ENCODE data around the gene C4orf51. TPM values are rescaled to one million over a fixed set of nuclear protein-coding genes. Genes with fewer than 3 reads are reported as not detected.

Gene C4orf51
- total and polyA plus RNA-seq, 5 donors from 2014 or later: not detected

- peaks cover 0 to 1% (median 0%) of the 10 kb centered on the region in 7 donors for H3K9me3 Mint-ChIP-seq
- Histone ChIP-seq H3K9me3 (ENCODE audit: control insufficient read depth in 2 of 2, low read length in 2 of 2) (no peaks in the 10 kb centered on the region), H3K27me3 (ENCODE audit: control insufficient read depth, insufficient read depth, low read length) (peaks cover 8% of the 10 kb centered on the region), H3K4me1 (ENCODE audit: control insufficient read depth, insufficient read depth, low read length, poor library complexity, severe bottlenecking) (peaks cover 3% of the 10 kb centered on the region), H3K27ac (ENCODE audit: insufficient read depth, low read length, poor library complexity, severe bottlenecking) (no peak overlapping the region), H3K4me3 (ENCODE audit: low read depth, low read length) (no peak overlapping the region), H3K36me3 (ENCODE audit: control insufficient read depth, insufficient read depth, low read length) (no peaks in the 10 kb centered on the region)
- H3K27ac Mint-ChIP-seq: no peak overlapping the region
- H3K4me1 Mint-ChIP-seq: peaks cover 0 to 14% (median 5%) of the 10 kb centered on the region in 4 donors
- no peaks in the 10 kb centered on the region for H3K36me3 Mint-ChIP-seq
- ATAC-seq (ENCODE audit: low read depth in 2 of 2) (no peak), DNase-seq (no peak)
- H3K4me3 Mint-ChIP-seq: no peak overlapping the region
- peaks cover 29% of the 10 kb centered on the region for H3K27me3 Mint-ChIP-seq
Observed at GRCh38 chr4:145735827-145736226, 55.9 kb downstream of the C4orf51 start.

GRCh38 chr4:145736241-145736831 is 56.4 kb downstream of the C4orf51 start:
- Histone ChIP-seq H3K9me3 (ENCODE audit: control insufficient read depth in 2 of 2, low read length in 2 of 2) (no peaks in the 10 kb centered on the region), H3K36me3 (ENCODE audit: control insufficient read depth, insufficient read depth, low read length) (no peaks in the 10 kb centered on the region), H3K27ac (ENCODE audit: insufficient read depth, low read length, poor library complexity, severe bottlenecking) (no peak overlapping the region), H3K4me1 (ENCODE audit: control insufficient read depth, insufficient read depth, low read length, poor library complexity, severe bottlenecking) (peaks cover 3% of the 10 kb centered on the region), H3K27me3 (ENCODE audit: control insufficient read depth, insufficient read depth, low read length) (peaks cover 5% of the 10 kb centered on the region), H3K4me3 (ENCODE audit: low read depth, low read length) (no peak overlapping the region)
- peaks cover 23% of the 10 kb centered on the region for H3K27me3 Mint-ChIP-seq
- ATAC-seq (ENCODE audit: low read depth in 2 of 2) (no peak), DNase-seq (no peak)
- H3K27ac Mint-ChIP-seq: no peak overlapping the region
- H3K9me3 Mint-ChIP-seq: peaks cover 0 to 1% (median 0%) of the 10 kb centered on the region in 7 donors
- peaks cover 0 to 14% (median 4%) of the 10 kb centered on the region in 4 donors for H3K4me1 Mint-ChIP-seq
- no peak overlapping the region for H3K4me3 Mint-ChIP-seq
- H3K36me3 Mint-ChIP-seq: no peaks in the 10 kb centered on the region

- H3K4me3 Mint-ChIP-seq: no peak overlapping the region
- no peak for ATAC-seq (ENCODE audit: low read depth in 2 of 2)
Observed at GRCh38 chr4:145739845-145740244, 59.9 kb downstream of the C4orf51 start.

GRCh38 chr4:145740806-145741205 is 60.9 kb downstream of the C4orf51 start:
- no peak for DNase-seq
- no peak overlapping the region for H3K4me3 Mint-ChIP-seq

More at GRCh38 chr4:145739845-145740244, 59.9 kb downstream of the C4orf51 start:
- H3K4me1 Mint-ChIP-seq: peaks cover 0 to 4% (median 0%) of the 10 kb centered on the region in 4 donors
- H3K36me3 Mint-ChIP-seq: no peaks in the 10 kb centered on the region
- Histone ChIP-seq H3K4me1 (ENCODE audit: control insufficient read depth, insufficient read depth, low read length, poor library complexity, severe bottlenecking) (no peaks in the 10 kb centered on the region), H3K27ac (ENCODE audit: insufficient read depth, low read length, poor library complexity, severe bottlenecking) (no peak overlapping the region), H3K36me3 (ENCODE audit: control insufficient read depth, insufficient read depth, low read length) (no peaks in the 10 kb centered on the region), H3K27me3 (ENCODE audit: control insufficient read depth, insufficient read depth, low read length) (no peaks in the 10 kb centered on the region), H3K4me3 (ENCODE audit: low read depth, low read length) (no peak overlapping the region), H3K9me3 (ENCODE audit: control insufficient read depth in 2 of 2, low read length in 2 of 2) (no peaks in the 10 kb centered on the region)
- peaks cover 0 to 4% (median 0%) of the 10 kb centered on the region in 7 donors for H3K9me3 Mint-ChIP-seq
- H3K27ac Mint-ChIP-seq: no peak overlapping the region
- no peak for DNase-seq
- peaks cover 10% of the 10 kb centered on the region for H3K27me3 Mint-ChIP-seq

GRCh38 chr4:145743641-145744040 is 63.7 kb downstream of the C4orf51 start:
- H3K27me3 Mint-ChIP-seq: peaks cover 23% of the 10 kb centered on the region
- Histone ChIP-seq H3K4me1 (ENCODE audit: control insufficient read depth, insufficient read depth, low read length, poor library complexity, severe bottlenecking) (no peaks in the 10 kb centered on the region), H3K27ac (ENCODE audit: insufficient read depth, low read length, poor library complexity, severe bottlenecking) (no peak overlapping the region), H3K9me3 (ENCODE audit: control insufficient read depth in 2 of 2, low read length in 2 of 2) (no peaks in the 10 kb centered on the region), H3K27me3 (ENCODE audit: control insufficient read depth, insufficient read depth, low read length) (no peaks in the 10 kb centered on the region), H3K36me3 (ENCODE audit: control insufficient read depth, insufficient read depth, low read length) (no peaks in the 10 kb centered on the region), H3K4me3 (ENCODE audit: low read depth, low read length) (no peak overlapping the region)
- DNase-seq (no peak), ATAC-seq (ENCODE audit: low read depth in 2 of 2) (no peak)
- no peaks in the 10 kb centered on the region for H3K36me3 Mint-ChIP-seq
- no peak overlapping the region for H3K27ac Mint-ChIP-seq
- H3K4me1 Mint-ChIP-seq: peaks cover 0 to 4% (median 0%) of the 10 kb centered on the region in 4 donors
- H3K9me3 Mint-ChIP-seq: peaks cover 0 to 6% (median 3%) of the 10 kb centered on the region in 7 donors
- H3K4me3 Mint-ChIP-seq: no peak overlapping the region

More at GRCh38 chr4:145740806-145741205, 60.9 kb downstream of the C4orf51 start:
- Mint-ChIP-seq H3K27ac (no peak overlapping the region), H3K4me1 (peaks cover 0 to 4% (median 0%) of the 10 kb centered on the region in 4 donors), H3K36me3 (no peaks in the 10 kb centered on the region), H3K9me3 (peaks cover 0 to 6% (median 0%) of the 10 kb centered on the region in 7 donors), H3K27me3 (peaks cover 7% of the 10 kb centered on the region)
- no peak for ATAC-seq (ENCODE audit: low read depth in 2 of 2)
- no peak overlapping the region for H3K27ac ChIP-seq (ENCODE audit: insufficient read depth, low read length, poor library complexity, severe bottlenecking)
- H3K4me1 ChIP-seq (ENCODE audit: control insufficient read depth, insufficient read depth, low read length, poor library complexity, severe bottlenecking): no peaks in the 10 kb centered on the region
- H3K27me3 ChIP-seq (ENCODE audit: control insufficient read depth, insufficient read depth, low read length): no peaks in the 10 kb centered on the region
- no peaks in the 10 kb centered on the region for H3K36me3 ChIP-seq (ENCODE audit: control insufficient read depth, insufficient read depth, low read length)
- H3K4me3 ChIP-seq (ENCODE audit: low read depth, low read length): no peak overlapping the region
- no peaks in the 10 kb centered on the region for H3K9me3 ChIP-seq (ENCODE audit: control insufficient read depth in 2 of 2, low read length in 2 of 2)

- DNase-seq: no peak
- no peak overlapping the region for H3K27ac ChIP-seq (ENCODE audit: insufficient read depth, low read length, poor library complexity, severe bottlenecking)
- peaks cover 6% of the 10 kb centered on the region for H3K36me3 Mint-ChIP-seq
- H3K4me1 ChIP-seq (ENCODE audit: control insufficient read depth, insufficient read depth, low read length, poor library complexity, severe bottlenecking): no peaks in the 10 kb centered on the region
- peaks cover 4% of the 10 kb centered on the region for H3K27me3 ChIP-seq (ENCODE audit: control insufficient read depth, insufficient read depth, low read length)
- no peaks in the 10 kb centered on the region for H3K4me1 Mint-ChIP-seq
- no peak overlapping the region for H3K4me3 ChIP-seq (ENCODE audit: low read depth, low read length)
- no peak for ATAC-seq (ENCODE audit: low read depth in 2 of 2)
- H3K9me3 ChIP-seq (ENCODE audit: control insufficient read depth in 2 of 2, low read length in 2 of 2): no peaks in the 10 kb centered on the region
- H3K27ac Mint-ChIP-seq: no peak overlapping the region
- peaks cover 0 to 3% (median 0%) of the 10 kb centered on the region in 7 donors for H3K9me3 Mint-ChIP-seq
- H3K4me3 Mint-ChIP-seq: no peak overlapping the region
- H3K27me3 Mint-ChIP-seq: peaks cover 8% of the 10 kb centered on the region
- no peaks in the 10 kb centered on the region for H3K36me3 ChIP-seq (ENCODE audit: control insufficient read depth, insufficient read depth, low read length)
Observed at GRCh38 chr4:145755802-145756201, 75.9 kb downstream of the C4orf51 start.

- no peaks in the 10 kb centered on the region for H3K4me1 ChIP-seq (ENCODE audit: control insufficient read depth, insufficient read depth, low read length, poor library complexity, severe bottlenecking)
- DNase-seq (no peak), ATAC-seq (ENCODE audit: low read depth in 2 of 2) (no peak)
- peaks cover 8% of the 10 kb centered on the region for H3K36me3 Mint-ChIP-seq
- H3K27me3 ChIP-seq (ENCODE audit: control insufficient read depth, insufficient read depth, low read length): peaks cover under 1% of the 10 kb centered on the region
- no peak overlapping the region for H3K4me3 ChIP-seq (ENCODE audit: low read depth, low read length)
- no peak overlapping the region for H3K27ac ChIP-seq (ENCODE audit: insufficient read depth, low read length, poor library complexity, severe bottlenecking)
- peaks cover 0 to 3% (median 0%) of the 10 kb centered on the region in 7 donors for H3K9me3 Mint-ChIP-seq
- no peak overlapping the region for H3K27ac Mint-ChIP-seq
- H3K4me1 Mint-ChIP-seq: no peaks in the 10 kb centered on the region
- no peaks in the 10 kb centered on the region for H3K36me3 ChIP-seq (ENCODE audit: control insufficient read depth, insufficient read depth, low read length)
- no peaks in the 10 kb centered on the region for H3K9me3 ChIP-seq (ENCODE audit: control insufficient read depth in 2 of 2, low read length in 2 of 2)
- no peak overlapping the region for H3K4me3 Mint-ChIP-seq
- H3K27me3 Mint-ChIP-seq: peaks cover 8% of the 10 kb centered on the region
Observed at GRCh38 chr4:145756244-145756643, 76.3 kb downstream of the C4orf51 start.

GRCh38 chr4:145757188-145757587 is 77.2 kb downstream of the C4orf51 start:
- H3K27me3 ChIP-seq (ENCODE audit: control insufficient read depth, insufficient read depth, low read length): no peaks in the 10 kb centered on the region
- H3K27ac ChIP-seq (ENCODE audit: insufficient read depth, low read length, poor library complexity, severe bottlenecking): no peak overlapping the region
- no peak for ATAC-seq (ENCODE audit: low read depth in 2 of 2)
- Mint-ChIP-seq H3K27me3 (peaks cover 4% of the 10 kb centered on the region), H3K27ac (no peak overlapping the region), H3K4me1 (no peaks in the 10 kb centered on the region), H3K4me3 (no peak overlapping the region), H3K9me3 (no peaks in the 10 kb centered on the region), H3K36me3 (peaks cover 11% of the 10 kb centered on the region)
- no peak overlapping the region for H3K4me3 ChIP-seq (ENCODE audit: low read depth, low read length)
- DNase-seq: no peak
- H3K9me3 ChIP-seq (ENCODE audit: control insufficient read depth in 2 of 2, low read length in 2 of 2): no peaks in the 10 kb centered on the region
- no peaks in the 10 kb centered on the region for H3K36me3 ChIP-seq (ENCODE audit: control insufficient read depth, insufficient read depth, low read length)
- no peaks in the 10 kb centered on the region for H3K4me1 ChIP-seq (ENCODE audit: control insufficient read depth, insufficient read depth, low read length, poor library complexity, severe bottlenecking)
